Measurements from ENCODE around the gene NGB.

Gene NGB

GRCh38 chr14:77259025-77259715 is 11.8 kb downstream of the NGB start:
- H3K4me3 ChIP-seq (ENCODE audit: control insufficient read depth, low read depth, low read length) = no peak overlapping the region
- DNase-seq (ENCODE audit: low read depth) = no peak
- TF ChIP-seq CTCF (conservative IDR thresholded peaks at IDR 0.05; ENCODE audit: control insufficient read depth, insufficient read depth, low read depth, low read length) = no peak

GRCh38 chr14:77258566-77258965 is 12.4 kb downstream of the NGB start:
- no peak for TF ChIP-seq CTCF (conservative IDR thresholded peaks at IDR 0.05; ENCODE audit: control insufficient read depth, insufficient read depth, low read depth, low read length)
- no peak overlapping the region for H3K4me3 ChIP-seq (ENCODE audit: control insufficient read depth, low read depth, low read length)
- DNase-seq (ENCODE audit: low read depth) = no peak

GRCh38 chr14:77257700-77258099 is 13.3 kb downstream of the NGB start:
- TF ChIP-seq CTCF (conservative IDR thresholded peaks at IDR 0.05; ENCODE audit: control insufficient read depth, insufficient read depth, low read depth, low read length) = no peak
- no peak overlapping the region for H3K4me3 ChIP-seq (ENCODE audit: control insufficient read depth, low read depth, low read length)
- DNase-seq (ENCODE audit: low read depth) = no peak

GRCh38 chr14:77256694-77257093 is 14.3 kb downstream of the NGB start:
- no peak for TF ChIP-seq CTCF (conservative IDR thresholded peaks at IDR 0.05; ENCODE audit: control insufficient read depth, insufficient read depth, low read depth, low read length)
- DNase-seq (ENCODE audit: low read depth) = no peak
- no peak overlapping the region for H3K4me3 ChIP-seq (ENCODE audit: control insufficient read depth, low read depth, low read length)

- no peak for TF ChIP-seq CTCF (conservative IDR thresholded peaks at IDR 0.05; ENCODE audit: control insufficient read depth, insufficient read depth, low read depth, low read length)
- DNase-seq (ENCODE audit: low read depth) = no peak
Observed at GRCh38 chr14:77253333-77254190, 17.4 kb downstream of the NGB start.

GRCh38 chr14:77251870-77252269 is 19.1 kb downstream of the NGB start:
- no peak for DNase-seq (ENCODE audit: low read depth)
- H3K4me3 ChIP-seq (ENCODE audit: control insufficient read depth, low read depth, low read length) = no peak overlapping the region
- no peak for TF ChIP-seq CTCF (conservative IDR thresholded peaks at IDR 0.05; ENCODE audit: control insufficient read depth, insufficient read depth, low read depth, low read length)

More at GRCh38 chr14:77253333-77254190, 17.4 kb downstream of the NGB start:
- no peak overlapping the region for H3K4me3 ChIP-seq (ENCODE audit: control insufficient read depth, low read depth, low read length)
